Activated CD8-positive, alpha-beta memory T cell treated with anti-CD3 and anti-CD28 coated beads, Interleukin-2, amount 50 U/mL, for 48 hours (primary cell): Measurements from ENCODE around the gene P2RX1.

Source experiments
- DNase-seq: peaks from one replicate; pipeline ENCODE4 v3.0.0-alpha.2; 2020

The P2RX1 gene

GRCh38 chr17:3848229-3848835, 67.9 kb downstream of the P2RX1 start:
- no peak for DNase-seq

GRCh38 chr17:3847165-3847670, 69.0 kb downstream of the P2RX1 start:
- DNase-seq: no peak
